Measurements from ENCODE around the gene SNN.

DNA sequence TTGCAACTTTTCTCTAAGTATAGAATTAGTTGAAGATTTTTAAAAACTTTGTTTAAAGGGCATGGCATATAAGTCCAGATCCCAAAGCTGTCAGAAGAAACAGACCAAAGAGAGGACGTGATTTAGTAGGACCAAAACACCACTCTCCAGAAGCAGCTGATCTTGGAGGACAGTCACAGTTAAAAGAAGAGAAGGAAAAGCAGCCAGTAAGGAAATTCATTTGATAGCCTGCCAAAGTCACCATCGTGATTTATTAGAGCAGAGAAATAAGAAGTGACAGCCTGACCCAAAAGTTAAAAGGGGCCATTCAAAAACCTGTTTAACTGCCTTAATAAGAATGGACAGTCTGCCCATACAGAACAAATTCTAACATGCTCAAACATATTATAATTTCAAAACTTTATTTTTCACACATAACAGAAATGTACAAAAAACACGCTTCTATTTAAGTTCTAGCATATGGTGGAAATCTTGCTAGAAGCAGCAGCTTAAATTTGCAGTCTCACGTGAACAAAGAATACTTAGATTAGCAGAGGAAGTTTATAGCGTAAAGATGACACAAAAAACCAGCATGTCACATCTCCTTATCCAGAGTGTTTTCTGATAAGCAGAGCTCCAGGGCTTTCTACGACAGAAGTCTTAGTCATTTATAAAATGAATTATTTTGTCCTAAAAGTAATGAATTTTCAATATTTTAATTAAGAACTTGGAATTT lies 37.2 kb downstream of the SNN start:
- TF ChIP-seq POLR2A (IDR thresholded peaks at IDR 0.05; ENCODE audit: low read depth, low read length) (no peak), TAF1 (IDR thresholded peaks at IDR 0.05; ENCODE audit: borderline replicate concordance, low read depth, low read length) (no peak)

Data from GM12892 (cell line).